Activated naive CD4-positive, alpha-beta T cell treated with anti-CD3 and anti-CD28 coated beads, Interleukin-2, amount 50 U/mL, for 24 hours (primary cell): ENCODE data around the gene HTD2.
A peak's percentile ranks its signal among the peaks of the same experiment; 100 is the strongest.
"Not testable (repeated sequence)": the region's sequence is repeated elsewhere in the genome, so short reads cannot be mapped to it uniquely, and the experiment has no call there.

Source experiments
- H3K27ac Mint-ChIP-seq: one replicate; pipeline ENCODE4 v1.8.0; 2021; ENCODE audit warnings: mild to moderate bottlenecking, mixed read lengths
- H3K27me3 Mint-ChIP-seq: one replicate; pipeline ENCODE4 v1.8.0; 2021; ENCODE audit warnings: mixed read lengths
- H3K36me3 Mint-ChIP-seq: one replicate; pipeline ENCODE4 v1.8.0; 2021; ENCODE audit warnings: mixed read lengths
- H3K4me1 Mint-ChIP-seq: one replicate; pipeline ENCODE4 v1.8.0; 2021; ENCODE audit warnings: mixed read lengths
- H3K4me3 Mint-ChIP-seq: one replicate; pipeline ENCODE4 v1.8.0; 2021; ENCODE audit warnings: mild to moderate bottlenecking, mixed read lengths
- H3K9me3 Mint-ChIP-seq: one replicate; pipeline ENCODE4 v1.8.0; 2021; ENCODE audit warnings: mixed read lengths

The HTD2 gene

DNA sequence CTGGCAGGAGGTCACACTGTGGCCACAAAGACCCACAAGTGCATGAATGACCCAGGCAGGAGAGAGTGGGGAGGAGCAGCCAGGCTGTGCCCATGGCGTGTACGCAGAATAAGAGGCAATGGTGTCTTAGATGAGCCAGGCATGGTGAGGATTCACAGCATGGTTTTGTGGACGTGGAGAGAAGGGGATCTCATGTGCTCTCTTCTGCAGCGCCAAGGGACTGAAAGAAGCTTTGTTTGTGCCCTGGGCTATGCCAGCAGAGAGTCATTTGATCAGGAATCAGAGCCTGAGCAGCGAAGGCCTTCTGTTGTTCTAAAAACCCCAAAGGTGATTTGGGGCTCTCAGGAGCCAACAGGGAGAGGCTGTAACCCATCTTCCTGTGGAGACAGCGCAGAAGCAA is 19.0 kb upstream of the HTD2 start:
- no peaks in the 10 kb centered on the region for H3K27me3 Mint-ChIP-seq
- H3K36me3 Mint-ChIP-seq, result peaks cover 7% of the 10 kb centered on the region
- H3K4me1 Mint-ChIP-seq, result no peaks in the 10 kb centered on the region
- no peak overlapping the region for H3K27ac Mint-ChIP-seq
- no peaks in the 10 kb centered on the region for H3K9me3 Mint-ChIP-seq
- no peak overlapping the region for H3K4me3 Mint-ChIP-seq

DNA sequence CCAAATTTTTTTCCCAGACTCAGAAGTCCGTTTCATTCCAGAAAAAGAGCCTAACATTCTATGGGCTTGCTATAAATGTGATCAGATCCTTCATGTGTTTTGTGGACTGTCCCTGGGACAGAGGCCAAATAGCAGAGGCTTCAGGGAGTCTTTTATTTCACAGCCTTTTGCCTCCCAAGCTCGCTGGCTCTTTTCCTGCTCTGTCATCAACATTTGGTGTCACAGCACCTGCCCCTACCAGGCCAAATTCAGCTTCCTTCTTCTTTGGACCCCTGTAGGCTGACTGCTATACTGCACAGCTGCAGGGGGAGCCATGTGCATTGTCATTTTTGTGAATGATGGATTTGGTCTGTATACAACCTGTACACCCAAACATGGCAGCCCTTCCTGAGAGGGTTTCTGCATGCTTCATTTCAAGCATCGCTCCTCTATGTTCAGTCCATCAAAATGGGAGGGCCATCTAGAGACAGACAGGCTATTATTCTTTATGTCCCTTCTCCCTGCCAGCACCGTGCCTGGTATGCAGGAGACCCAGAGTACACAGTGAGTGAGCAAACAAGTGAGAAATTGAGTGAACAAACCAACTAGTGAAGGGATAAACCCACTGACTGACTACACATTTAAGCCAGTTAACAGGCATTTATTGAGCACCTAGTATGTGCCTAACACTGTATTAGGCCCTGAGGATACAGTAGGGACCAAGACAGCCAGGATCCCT is 18.1 kb upstream of the HTD2 start:
- H3K4me1 Mint-ChIP-seq, result no peaks in the 10 kb centered on the region
- H3K36me3 Mint-ChIP-seq, result peaks cover 7% of the 10 kb centered on the region
- H3K4me3 Mint-ChIP-seq, result no peak overlapping the region
- H3K27ac Mint-ChIP-seq, result no peak overlapping the region
- no peaks in the 10 kb centered on the region for H3K27me3 Mint-ChIP-seq
- H3K9me3 Mint-ChIP-seq, result no peaks in the 10 kb centered on the region

DNA sequence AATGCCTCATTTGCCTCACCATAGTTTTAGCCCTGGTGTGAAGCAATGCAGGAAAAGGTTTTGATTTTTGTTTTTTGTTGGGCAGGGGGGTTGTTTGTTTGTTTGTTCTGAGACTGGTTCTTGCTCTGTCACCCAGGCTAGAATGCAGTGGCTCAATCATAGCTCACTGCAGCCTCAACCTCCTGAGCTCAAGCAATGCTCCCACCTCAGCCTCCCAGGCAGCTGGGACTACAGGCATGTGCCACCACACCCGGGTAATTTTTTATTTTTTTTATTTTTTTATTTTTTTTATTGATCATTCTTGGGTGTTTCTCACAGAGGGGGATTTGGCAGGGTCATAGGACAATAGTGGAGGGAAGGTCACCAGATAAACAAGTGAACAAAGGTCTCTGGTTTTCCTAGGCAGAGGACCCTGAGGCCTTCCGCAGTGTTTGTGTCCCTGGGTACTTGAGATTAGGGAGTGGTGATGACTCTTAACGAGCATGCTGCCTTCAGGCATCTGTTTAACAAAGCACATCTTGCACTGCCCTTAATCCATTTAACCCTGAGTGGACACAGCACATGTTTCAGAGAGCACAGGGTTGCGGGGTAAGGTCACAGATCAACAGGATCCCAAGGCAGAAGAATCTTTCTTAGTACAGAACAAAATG is 17.2 kb upstream of the HTD2 start:
- H3K27ac Mint-ChIP-seq, result not testable (repeated sequence)

DNA sequence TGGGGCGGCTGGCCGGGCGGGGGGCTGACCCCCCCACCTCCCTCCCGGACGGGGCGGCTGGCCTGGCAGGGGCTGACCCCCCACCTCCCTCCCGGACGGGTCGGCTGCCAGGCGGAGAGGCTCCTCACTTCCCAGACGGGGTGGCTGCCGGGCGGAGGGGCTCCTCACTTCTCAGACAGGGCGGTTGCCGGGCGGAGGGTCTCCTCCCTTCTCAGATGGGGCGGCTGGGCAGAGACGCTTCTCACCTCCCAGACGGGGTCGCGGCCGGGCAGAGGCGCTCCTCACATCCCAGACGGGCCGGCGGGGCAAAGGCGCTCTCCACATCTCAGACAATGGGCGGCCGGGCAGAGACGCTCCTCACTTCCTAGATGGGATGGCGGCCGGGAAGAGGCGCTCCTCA is 15.9 kb upstream of the HTD2 start:
- H3K27me3 Mint-ChIP-seq, H3K4me1 Mint-ChIP-seq, H3K4me3 Mint-ChIP-seq, H3K36me3 Mint-ChIP-seq, H3K9me3 Mint-ChIP-seq, H3K27ac Mint-ChIP-seq: not testable (repeated sequence)

More for the DNA sequence above, 17.2 kb upstream of the HTD2 start:
- H3K27me3 Mint-ChIP-seq, H3K4me1 Mint-ChIP-seq, H3K4me3 Mint-ChIP-seq, H3K36me3 Mint-ChIP-seq, H3K9me3 Mint-ChIP-seq: not testable (repeated sequence)

DNA sequence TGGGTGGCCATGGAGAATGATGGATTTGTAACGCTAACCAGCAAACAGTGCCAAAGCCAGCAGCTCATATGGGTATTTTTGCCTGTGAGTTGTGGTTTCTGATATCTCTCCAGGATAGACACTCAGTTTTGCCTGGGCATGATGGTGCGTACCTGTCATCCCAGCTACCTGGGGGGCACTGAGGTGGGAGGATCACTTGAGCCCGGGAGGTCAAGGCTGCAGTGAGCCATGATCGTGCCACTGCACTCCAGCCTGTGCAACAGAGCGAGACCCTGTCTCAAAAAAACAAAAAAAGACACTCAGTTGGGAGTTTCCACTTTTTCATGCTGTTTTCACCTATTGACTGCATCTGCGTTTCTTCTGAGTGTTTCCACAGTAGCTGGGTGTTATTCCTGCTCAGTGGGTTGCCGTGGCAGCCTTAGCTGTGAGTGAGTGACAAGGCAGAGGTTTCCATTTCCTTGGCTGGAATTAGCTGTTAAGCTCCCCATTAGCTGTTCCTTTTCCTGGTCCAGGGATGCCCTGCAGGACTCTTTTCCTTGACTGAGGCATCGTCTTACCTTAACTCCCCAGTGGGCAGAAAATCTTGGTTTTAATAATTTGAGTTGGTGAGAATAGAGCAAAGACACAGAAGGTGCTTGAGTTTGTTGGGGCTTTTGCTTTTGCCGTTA is 14.5 kb upstream of the HTD2 start:
- no peaks in the 10 kb centered on the region for H3K9me3 Mint-ChIP-seq
- H3K27ac Mint-ChIP-seq, result no peak overlapping the region
- no peak overlapping the region for H3K4me3 Mint-ChIP-seq
- no peaks in the 10 kb centered on the region for H3K27me3 Mint-ChIP-seq
- no peaks in the 10 kb centered on the region for H3K4me1 Mint-ChIP-seq
- peaks cover 5% of the 10 kb centered on the region for H3K36me3 Mint-ChIP-seq

DNA sequence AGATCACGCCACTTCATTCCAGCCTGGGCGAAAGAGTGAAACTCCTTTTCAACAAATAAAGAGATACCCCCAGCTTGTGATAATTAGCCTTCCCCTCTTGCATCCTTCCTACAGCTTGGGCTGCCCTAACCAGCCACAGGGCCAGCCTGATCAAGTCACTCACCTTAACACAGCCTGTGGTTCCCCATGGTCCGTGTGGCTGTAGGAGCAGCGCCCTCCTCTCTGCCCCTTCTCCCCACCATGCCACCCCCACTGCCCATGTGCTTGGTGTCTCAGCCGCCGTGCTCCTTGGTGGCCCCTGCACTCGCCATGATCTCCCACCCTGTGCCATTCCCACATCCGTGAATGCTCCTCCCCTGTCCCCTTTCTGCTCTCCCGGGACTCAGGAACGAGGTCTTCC is 13.5 kb upstream of the HTD2 start:
- Mint-ChIP-seq H3K4me1 (no peaks in the 10 kb centered on the region), H3K4me3 (no peak overlapping the region), H3K9me3 (no peaks in the 10 kb centered on the region), H3K36me3 (peaks cover 5% of the 10 kb centered on the region), H3K27ac (no peak overlapping the region), H3K27me3 (no peaks in the 10 kb centered on the region)

DNA sequence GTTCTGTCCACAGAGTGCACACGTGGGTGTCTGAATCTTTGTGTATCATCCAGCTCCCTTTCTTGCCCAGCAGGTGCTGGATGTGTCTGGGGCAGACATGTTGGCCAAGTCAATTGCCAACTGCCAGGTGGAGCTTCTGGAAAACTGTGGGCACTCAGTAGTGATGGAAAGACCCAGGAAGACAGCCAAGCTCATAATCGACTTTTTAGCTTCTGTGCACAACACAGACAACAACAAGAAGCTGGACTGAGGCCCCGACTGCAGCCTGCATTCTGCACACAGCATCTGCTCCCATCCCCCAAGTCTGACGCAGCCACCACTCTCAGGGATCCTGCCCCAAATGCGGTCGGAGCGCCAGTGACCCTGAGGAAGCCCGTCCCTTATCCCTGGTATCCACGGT is 12.8 kb upstream of the HTD2 start:
- H3K27ac Mint-ChIP-seq, result no peak overlapping the region
- H3K27me3 Mint-ChIP-seq, result no peaks in the 10 kb centered on the region
- H3K4me1 Mint-ChIP-seq, result no peaks in the 10 kb centered on the region
- H3K4me3 Mint-ChIP-seq, result no peak overlapping the region
- H3K36me3 Mint-ChIP-seq, result peaks cover 4% of the 10 kb centered on the region
- H3K9me3 Mint-ChIP-seq, result no peaks in the 10 kb centered on the region

DNA sequence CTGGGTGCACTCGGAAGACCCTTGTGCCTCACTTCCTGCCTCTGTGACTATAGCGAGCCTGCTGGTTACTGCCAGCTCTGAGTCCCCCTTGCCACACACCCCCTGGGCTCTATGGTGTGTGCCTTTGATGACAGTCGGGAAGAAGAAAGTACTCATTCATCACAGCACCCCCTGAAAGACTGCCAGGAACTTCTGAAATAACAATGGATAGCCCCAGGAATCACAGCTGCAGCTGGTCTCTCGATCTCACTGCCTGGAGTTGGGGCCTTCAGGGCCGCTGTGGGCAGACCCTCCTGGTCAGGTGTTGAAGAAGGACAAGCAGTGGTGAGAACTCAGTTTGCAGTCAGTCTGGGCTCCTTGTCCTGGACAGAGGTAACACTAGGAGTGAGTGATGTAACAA is 10.1 kb upstream of the HTD2 start:
- H3K4me3 Mint-ChIP-seq, result no peak overlapping the region
- no peaks in the 10 kb centered on the region for H3K4me1 Mint-ChIP-seq
- H3K27ac Mint-ChIP-seq, result no peak overlapping the region

DNA sequence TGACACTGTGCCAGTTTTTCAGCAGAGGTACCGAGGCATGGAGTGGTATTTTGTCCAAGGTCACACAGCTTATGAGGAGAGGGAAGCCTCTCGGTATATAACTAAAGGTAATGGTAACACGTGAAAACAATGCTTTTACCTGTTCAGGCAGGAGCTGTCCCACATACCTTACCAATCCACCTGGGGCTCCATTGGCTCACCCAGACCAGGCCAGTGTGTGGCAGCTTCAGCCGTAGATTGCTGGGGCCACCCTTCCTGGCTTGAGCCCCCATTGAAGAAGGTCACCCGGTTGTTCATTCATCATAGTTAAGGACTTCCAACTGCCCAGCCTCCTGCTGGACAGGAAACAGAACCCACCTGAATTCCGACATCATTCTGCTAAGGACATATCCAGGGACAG is 9.5 kb upstream of the HTD2 start:
- peaks cover 4% of the 10 kb centered on the region for H3K36me3 Mint-ChIP-seq
- H3K9me3 Mint-ChIP-seq, result no peaks in the 10 kb centered on the region
- H3K27me3 Mint-ChIP-seq, result peaks cover 13% of the 10 kb centered on the region
- no peak overlapping the region for H3K4me3 Mint-ChIP-seq
- no peak overlapping the region for H3K27ac Mint-ChIP-seq
- H3K4me1 Mint-ChIP-seq, result no peaks in the 10 kb centered on the region

More for the DNA sequence above, 10.1 kb upstream of the HTD2 start:
- H3K27me3 Mint-ChIP-seq, result peaks cover 10% of the 10 kb centered on the region
- no peaks in the 10 kb centered on the region for H3K9me3 Mint-ChIP-seq
- H3K36me3 Mint-ChIP-seq, result peaks cover 3% of the 10 kb centered on the region

DNA sequence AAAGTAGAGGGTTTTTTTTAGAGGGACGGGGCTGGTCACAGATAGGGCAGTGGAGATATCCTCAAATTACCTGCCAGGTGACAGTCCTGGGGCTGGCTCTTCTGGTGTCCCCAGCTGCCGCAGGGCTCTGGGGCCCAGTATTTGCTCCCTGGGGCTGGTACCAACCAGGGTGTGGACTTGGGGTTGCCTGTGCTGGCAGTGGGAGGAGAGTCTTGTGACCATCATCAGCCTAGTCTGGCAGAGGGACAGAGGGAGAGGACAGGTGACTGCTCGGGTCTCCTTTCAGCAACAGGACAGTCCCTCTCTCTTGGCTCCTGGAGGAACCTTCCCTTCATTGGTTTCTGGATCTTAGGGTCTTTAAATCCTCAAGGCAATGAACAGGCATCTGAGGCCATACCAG is 8.1 kb upstream of the HTD2 start:
- H3K27me3 Mint-ChIP-seq, result peaks cover 17% of the 10 kb centered on the region
- no peak overlapping the region for H3K27ac Mint-ChIP-seq
- no peaks in the 10 kb centered on the region for H3K4me1 Mint-ChIP-seq
- no peak overlapping the region for H3K4me3 Mint-ChIP-seq
- peaks cover 4% of the 10 kb centered on the region for H3K36me3 Mint-ChIP-seq
- no peaks in the 10 kb centered on the region for H3K9me3 Mint-ChIP-seq

DNA sequence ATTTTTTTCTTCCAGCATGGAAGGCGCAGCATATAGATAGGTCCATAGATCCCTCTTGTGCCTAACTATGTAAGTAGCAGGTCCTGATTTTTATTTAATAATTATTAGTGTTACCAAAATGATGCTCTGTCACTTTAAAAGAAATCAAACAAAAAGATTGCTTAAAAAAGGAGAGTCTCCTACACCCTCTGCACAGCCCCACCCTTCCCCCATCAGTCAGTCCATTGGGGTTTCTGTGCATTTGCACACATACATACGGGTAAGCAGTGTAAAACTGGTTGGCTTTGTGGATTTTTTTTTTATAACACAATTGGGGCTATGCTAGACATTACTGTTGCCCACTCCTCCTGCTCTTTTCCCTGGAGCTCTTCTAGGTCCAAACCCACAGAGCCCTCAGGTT is 7.2 kb upstream of the HTD2 start:
- no peak overlapping the region for H3K27ac Mint-ChIP-seq
- H3K4me3 Mint-ChIP-seq, result no peak overlapping the region
- no peaks in the 10 kb centered on the region for H3K4me1 Mint-ChIP-seq

DNA sequence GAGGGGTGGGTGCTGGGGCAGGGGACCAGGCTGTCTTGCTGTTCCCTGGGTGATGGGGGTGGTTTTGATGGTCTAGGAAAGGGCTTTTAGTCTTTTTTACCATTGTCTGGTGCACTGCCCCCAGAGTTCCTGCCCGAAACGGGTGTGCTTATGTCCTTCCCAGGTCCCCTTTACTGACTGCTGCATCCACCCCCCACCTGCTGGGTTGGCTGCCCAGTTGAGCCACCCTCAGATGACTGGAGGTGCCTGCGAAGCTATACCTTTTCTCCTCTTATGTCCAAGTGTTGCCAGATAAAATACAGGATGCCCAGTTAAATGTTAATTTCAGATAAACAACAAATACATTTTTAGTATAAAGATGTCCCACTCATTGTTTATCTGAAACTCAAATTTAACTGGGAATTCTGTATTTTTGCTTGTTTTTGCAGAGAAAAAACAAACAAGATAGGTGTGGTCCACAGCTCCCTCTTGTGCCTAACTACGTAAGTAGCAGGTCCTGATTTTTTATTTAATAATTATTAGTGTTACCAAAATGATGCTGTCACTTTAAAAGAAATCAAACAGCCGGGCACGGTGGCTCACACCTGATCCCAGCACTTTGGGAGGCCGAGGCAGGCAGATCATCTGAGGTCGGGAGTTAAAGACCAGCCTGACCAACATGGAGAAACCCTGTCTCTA is 6.3 kb upstream of the HTD2 start:
- no peak overlapping the region for H3K4me3 Mint-ChIP-seq
- H3K36me3 Mint-ChIP-seq, result peaks cover 2% of the 10 kb centered on the region
- no peaks in the 10 kb centered on the region for H3K4me1 Mint-ChIP-seq
- H3K27ac Mint-ChIP-seq, result no peak overlapping the region
- H3K9me3 Mint-ChIP-seq, result no peaks in the 10 kb centered on the region
- peaks cover 17% of the 10 kb centered on the region for H3K27me3 Mint-ChIP-seq

More for the DNA sequence above, 7.2 kb upstream of the HTD2 start:
- Mint-ChIP-seq H3K9me3 (no peaks in the 10 kb centered on the region), H3K27me3 (peaks cover 17% of the 10 kb centered on the region), H3K36me3 (peaks cover 3% of the 10 kb centered on the region)

DNA sequence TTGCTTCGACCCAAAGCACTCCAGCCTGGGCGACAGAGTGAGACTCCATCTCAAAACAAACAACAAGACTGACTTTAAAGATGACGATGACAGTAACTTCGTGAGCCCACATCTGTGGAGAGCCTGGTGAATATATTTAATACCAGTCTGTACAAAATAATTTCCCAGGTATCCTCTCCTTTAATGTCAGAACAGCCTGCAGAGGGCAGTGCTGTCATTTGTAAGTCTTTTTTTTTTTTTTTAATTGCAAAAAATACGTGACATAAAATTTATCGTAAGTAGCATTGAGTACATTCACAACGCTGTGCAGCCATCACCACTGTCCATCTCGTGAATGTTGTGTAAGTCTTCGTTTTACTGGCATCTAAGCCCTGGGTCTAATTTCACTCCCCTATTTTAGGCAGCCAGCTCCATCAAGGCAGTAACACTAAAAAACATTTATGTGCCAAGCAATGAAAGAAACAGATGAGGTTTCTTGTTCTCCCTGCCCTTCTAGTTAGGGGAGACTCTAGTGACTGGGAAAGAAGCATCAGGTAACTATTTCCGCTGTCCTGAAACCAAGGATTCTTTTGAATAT is 1.4 kb downstream of the HTD2 start:
- Mint-ChIP-seq H3K4me3 (peak overlapping the region; percentile 100), H3K4me1 (peaks cover 41% of the 10 kb centered on the region), H3K36me3 (peaks cover 7% of the 10 kb centered on the region), H3K27ac (peak overlapping the region; percentile 100), H3K9me3 (no peaks in the 10 kb centered on the region), H3K27me3 (peaks cover 3% of the 10 kb centered on the region)

DNA sequence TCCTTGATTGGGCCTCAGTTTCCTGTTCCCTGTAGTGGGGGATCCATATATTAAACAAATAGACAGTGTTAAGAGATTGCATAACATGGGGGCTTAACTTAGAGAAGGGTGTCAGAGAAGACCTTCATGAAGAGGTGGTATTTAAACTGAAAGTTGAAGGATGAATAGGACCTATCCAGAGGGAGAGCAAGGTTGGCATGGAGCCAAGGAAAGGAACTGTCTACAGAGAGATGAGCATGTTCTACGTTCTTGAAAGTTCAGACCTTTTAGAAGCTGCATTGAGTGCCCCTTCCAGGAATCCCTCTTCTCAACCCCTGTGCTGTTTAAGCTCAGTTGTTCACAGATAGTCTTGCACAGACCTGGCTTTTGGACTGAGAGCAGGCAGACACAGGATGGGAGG is 2.4 kb downstream of the HTD2 start:
- Mint-ChIP-seq H3K9me3 (no peaks in the 10 kb centered on the region), H3K4me1 (peaks cover 47% of the 10 kb centered on the region), H3K4me3 (peak overlapping the region; percentile 100), H3K27ac (peak overlapping the region; percentile 51), H3K27me3 (no peaks in the 10 kb centered on the region), H3K36me3 (peaks cover 9% of the 10 kb centered on the region)

DNA sequence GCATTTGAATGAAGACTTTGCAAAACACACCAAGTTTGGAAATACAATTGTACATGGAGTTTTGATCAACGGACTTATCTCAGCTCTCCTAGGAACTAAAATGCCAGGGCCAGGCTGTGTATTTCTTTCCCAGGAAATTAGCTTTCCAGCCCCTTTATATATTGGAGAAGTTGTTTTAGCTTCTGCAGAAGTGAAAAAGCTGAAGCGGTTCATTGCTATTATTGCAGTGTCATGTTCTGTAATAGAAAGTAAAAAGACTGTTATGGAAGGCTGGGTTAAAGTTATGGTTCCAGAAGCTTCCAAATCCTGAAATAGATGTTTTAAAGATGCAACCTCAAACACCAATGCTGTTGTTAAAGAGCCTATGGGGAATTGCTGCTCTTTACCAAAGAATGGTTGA is 11.5 kb downstream of the HTD2 start:
- Mint-ChIP-seq H3K27ac (no peak overlapping the region), H3K36me3 (peaks cover 7% of the 10 kb centered on the region), H3K4me1 (peaks cover 9% of the 10 kb centered on the region), H3K4me3 (no peak overlapping the region), H3K9me3 (no peaks in the 10 kb centered on the region), H3K27me3 (no peaks in the 10 kb centered on the region)

DNA sequence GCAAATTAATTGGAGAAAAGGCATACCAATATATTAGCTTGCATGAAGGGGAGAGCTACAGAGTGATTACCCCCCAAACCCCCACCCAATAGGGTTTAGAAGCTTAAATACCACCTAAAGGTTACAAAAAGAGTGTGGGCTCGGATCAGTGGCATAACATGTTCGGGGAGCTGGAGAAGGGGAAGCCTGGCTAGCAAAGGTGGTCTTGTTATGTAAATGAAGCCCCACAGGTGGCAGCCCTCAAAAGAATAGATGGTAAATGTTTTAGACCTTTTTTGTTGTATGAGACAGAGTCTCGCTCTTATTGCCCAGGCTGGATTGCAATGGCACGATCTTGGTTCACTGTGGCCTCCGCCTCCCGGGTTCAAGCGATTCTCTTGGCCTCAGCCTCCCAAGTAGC is 15.5 kb downstream of the HTD2 start:
- no peak overlapping the region for H3K27ac Mint-ChIP-seq
- H3K27me3 Mint-ChIP-seq, result no peaks in the 10 kb centered on the region
- H3K36me3 Mint-ChIP-seq, result no peaks in the 10 kb centered on the region
- H3K4me3 Mint-ChIP-seq, result no peak overlapping the region
- peaks cover 37% of the 10 kb centered on the region for H3K4me1 Mint-ChIP-seq
- H3K9me3 Mint-ChIP-seq, result no peaks in the 10 kb centered on the region
